PFSK-1 (cell line): ENCODE data around the gene NEDD9.
A peak's percentile ranks its signal among the peaks of the same experiment; 100 is the strongest.

Experiments
- POLR2AphosphoS5 ChIP-seq: IDR thresholded peaks from 2 replicates; pipeline ENCODE4 v1.6.1; 2012; ENCODE audit warnings: low read depth, mild to moderate bottlenecking, control low read depth, low read length, moderate library complexity
- REST ChIP-seq, 2 experiments: IDR thresholded peaks; 2 replicates each; pipeline versions ENCODE4 v1.6.1 to v1.8.0; 2011 to 2012; ENCODE audit warnings: low read depth in 2 of 2, low read length in 2 of 2, control low read depth in 1 of 2, inconsistent platforms in 1 of 2, mild to moderate bottlenecking in 1 of 2, moderate library complexity in 1 of 2; ENCODE audit not compliant: insufficient read depth in 1 of 2
- SIN3A ChIP-seq: IDR thresholded peaks from 2 replicates; pipeline ENCODE4 v1.6.1; 2012; ENCODE audit warnings: mild to moderate bottlenecking, low read length, moderate library complexity, borderline replicate concordance; ENCODE audit not compliant: insufficient read depth
- TAF1 ChIP-seq: IDR thresholded peaks from 2 replicates; pipeline ENCODE4 v1.6.1; 2012; ENCODE audit warnings: low read length, control low read depth, borderline replicate concordance; ENCODE audit not compliant: insufficient read depth

- peak; percentile 50; the same call in 1 of the 2 replicates for TF ChIP-seq TAF1
- TF ChIP-seq POLR2AphosphoS5 = no peak
- TF ChIP-seq SIN3A = no peak
- no peak for TF ChIP-seq REST (IDR thresholded peaks at IDR 0.05; ENCODE audit: insufficient read depth in 1 of 2, low read depth in 2 of 2, low read length in 2 of 2)
These were observed 29.8 kb downstream of the NEDD9 start for GRCh38 chr6:11202513-11203305.
